ENCODE data around the gene UBL7.

- no peak for TF ChIP-seq CTCF (IDR thresholded peaks at IDR 0.05; ENCODE audit: poor library complexity, severe bottlenecking)
- no peak for TF ChIP-seq EP300 (conservative IDR thresholded peaks at IDR 0.05; ENCODE audit: poor library complexity, severe bottlenecking)
- TF ChIP-seq POLR2AphosphoS5 (IDR thresholded peaks at IDR 0.05): no peak
- TF ChIP-seq REST (IDR thresholded peaks at IDR 0.05; ENCODE audit: borderline replicate concordance): no peak
- no peak for TF ChIP-seq EZH2 (IDR thresholded peaks at IDR 0.05; ENCODE audit: borderline replicate concordance, insufficient read depth, low read length, poor library complexity, severe bottlenecking)
Observed at GRCh38 chr15:74504418-74504817, 43.5 kb upstream of the UBL7 start.

Data from neural cell (in vitro differentiated cells).